Astrocyte (in vitro differentiated cells and primary cell): ENCODE measurements around the gene SEC22C.

Experiments used
- CTCF ChIP-seq: IDR thresholded peaks from 2 replicates; pipeline ENCODE4 v1.5.1; 2011; ENCODE audit warnings: low read depth, mild to moderate bottlenecking, inconsistent platforms, low read length, moderate library complexity; ENCODE audit not compliant: insufficient read depth
- EZH2 ChIP-seq: IDR thresholded peaks from 2 replicates; pipeline ENCODE4 v1.6.1; 2012; ENCODE audit warnings: mild to moderate bottlenecking, low read length, inconsistent platforms; ENCODE audit not compliant: insufficient read depth

GRCh38 chr3:42503251-42503924 lies 78.4 kb downstream of the SEC22C start:
- TF ChIP-seq CTCF (no peak), EZH2 (no peak)
